Body of pancreas (tissue), 4 donors: ENCODE measurements around the gene SLC22A17.

ENCODE experiments used
- CTCF ChIP-seq, 7 experiments: fragments of 450-650 bp in 4 of 7; fragments of 200-600 bp in 3 of 7; sonication (generic) in 3 of 7; IDR thresholded peaks; one replicate each; pipeline ENCODE4 v1.5.1; 2016 to 2019; ENCODE audit warnings: antibody characterized with exemption in 7 of 7
- POLR2A ChIP-seq, 3 donors: fragments of 450-650 bp; IDR thresholded peaks; one replicate each; pipeline ENCODE4 v1.6.1; 2016; ENCODE audit warnings: antibody characterized with exemption in 3 of 3, mild to moderate bottlenecking in 2 of 3

GRCh38 chr14:23380976-23381375, 28.3 kb upstream of the SLC22A17 start:
- TF ChIP-seq CTCF (IDR thresholded peaks at IDR 0.05): no peak
- no peak for TF ChIP-seq POLR2A (IDR thresholded peaks at IDR 0.05)
